HCT116 (cell line): ENCODE measurements around the gene RPS27. TPM values are rescaled to one million over a fixed set of nuclear protein-coding genes. Genes with fewer than 3 reads are reported as not detected.

Experiments
- ATAC-seq: fragments of 200-7000 bp; cut with Tn5 transposase; 2 replicates; pipeline ENCODE4 v1.9.1; 2020; ENCODE audit warnings: mild to moderate bottlenecking, moderate library complexity
- BruUV-seq: library from RNA; stranded (reverse); fragments of 400-500 nt; replicated peaks from 2 replicates; lab custom pipeline; 2021; lab: Mats Ljungman, UMichigan
- CTCF ChIA-PET: fragments of 300-600 bp; sonication (Branson Sonifier 250); formaldehyde crosslinking; loops from one replicate; lab custom pipeline; 2021; ENCODE audit warnings: antibody characterized with exemption; lab: Charles Lee
- POLR2A ChIA-PET: fragments of 300-600, 350-600 bp; sonication (Branson Sonifier 250); formaldehyde crosslinking; loops from one replicate; lab custom pipeline; 2021; ENCODE audit warnings: antibody characterized with exemption; lab: Charles Lee
- RAD21 ChIA-PET, 2 experiments: fragments of 300-600 bp; sonication (Branson Sonifier 250); formaldehyde crosslinking; loops; one replicate each; lab custom pipeline; 2023; ENCODE audit warnings: low total read pairs in 2 of 2; ENCODE audit not compliant: uncharacterized antibody in 2 of 2, unreplicated experiment in 2 of 2, low non-redundant PET in 1 of 2; lab: Charles Lee
- DNase-seq: peaks from one replicate; pipeline ENCODE4 v3.0.0-alpha.2; 2010; ENCODE audit warnings: low read depth, low spot score
- H2AFZ ChIP-seq: fragments of 200-600 bp; shearing (Covaris generic), sonication (generic); 2 replicates; pipeline ENCODE4 v1.6.1; 2017; ENCODE audit warnings: low read depth, mixed run types, mixed read lengths, antibody characterized with exemption, low read length; ENCODE audit not compliant: poor library complexity, severe bottlenecking
- H3K27ac ChIP-seq: 2 replicates; pipeline ENCODE4 v1.5.1; 2012; ENCODE audit warnings: low read depth, low read length
- H3K27me3 ChIP-seq: fragments of 200-600 bp; sonication (generic); 2 replicates; pipeline ENCODE4 v1.6.1; 2016; ENCODE audit warnings: mixed run types, low read length, mixed read lengths; ENCODE audit not compliant: insufficient read depth
- H3K36me3 ChIP-seq, 2 experiments: fragments of 200-500 bp in 1 of 2; fragments of 200-600 bp in 1 of 2; sonication (Bioruptor generic) in 1 of 2; sonication (generic) in 1 of 2; 2 replicates each; pipeline versions ENCODE4 v1.5.1 to v1.6.1; 2014 to 2016; ENCODE audit warnings: low read length in 2 of 2, inconsistent platforms in 1 of 2, mixed read lengths in 1 of 2, mixed run types in 1 of 2; ENCODE audit not compliant: insufficient read depth in 2 of 2, control insufficient read depth in 1 of 2
- H3K4me1 ChIP-seq, 2 experiments: fragments of 200-600 bp in 1 of 2; sonication (generic) in 1 of 2; 2 replicates each; pipeline versions ENCODE4 v1.5.1 to v1.6.1; 2012 to 2017; ENCODE audit warnings: low read length in 2 of 2, inconsistent platforms in 1 of 2, mild to moderate bottlenecking in 1 of 2, mixed read lengths in 1 of 2, mixed run types in 1 of 2, moderate library complexity in 1 of 2; ENCODE audit not compliant: insufficient read depth in 2 of 2, control insufficient read depth in 1 of 2
- H3K4me2 ChIP-seq: fragments of 200-600 bp; sonication (generic); 2 replicates; pipeline ENCODE4 v1.6.1; 2017; ENCODE audit warnings: mixed run types, low read length, mixed read lengths
- H3K4me3 ChIP-seq, 2 experiments: fragments of 200-600 bp in 1 of 2; sonication (generic) in 1 of 2; replicated peaks in 1 of 2; 2 replicates each; pipeline ENCODE4 v1.5.1; 2011 to 2016; ENCODE audit warnings: low read length in 2 of 2, control low read depth in 1 of 2, low read depth in 1 of 2, mild to moderate bottlenecking in 1 of 2, mixed read lengths in 1 of 2, mixed run types in 1 of 2
- H3K79me2 ChIP-seq: fragments of 200-600 bp; sonication (generic); 2 replicates; pipeline ENCODE4 v1.6.1; 2017; ENCODE audit warnings: mild to moderate bottlenecking, mixed run types, low read length, moderate library complexity, mixed read lengths; ENCODE audit not compliant: insufficient read depth
- H3K9ac ChIP-seq: fragments of 200-600 bp; sonication (generic); 2 replicates; pipeline ENCODE4 v1.6.1; 2016; ENCODE audit warnings: low read length, mixed read lengths
- H3K9me2 ChIP-seq: fragments of 200-600 bp; sonication (generic), shearing (Covaris generic); 2 replicates; pipeline ENCODE4 v1.6.1; 2017; ENCODE audit warnings: mixed run types, mild to moderate bottlenecking, moderate library complexity; ENCODE audit not compliant: insufficient read depth
- H3K9me3 ChIP-seq, 2 experiments: fragments of 200-500 bp in 1 of 2; fragments of 200-600 bp in 1 of 2; sonication (Bioruptor generic) in 1 of 2; sonication (generic) in 1 of 2; 2 replicates each; pipeline ENCODE4 v1.6.1; 2014 to 2017; ENCODE audit warnings: low read length in 2 of 2, mixed read lengths in 2 of 2, inconsistent platforms in 1 of 2, low read depth in 1 of 2, mild to moderate bottlenecking in 1 of 2, mixed run types in 1 of 2, moderate library complexity in 1 of 2; ENCODE audit not compliant: control insufficient read depth in 1 of 2, insufficient read depth in 1 of 2
- H4K20me1 ChIP-seq: fragments of 200-600 bp; sonication (generic), shearing (Covaris generic); 2 replicates; pipeline ENCODE4 v1.6.1; 2017; ENCODE audit warnings: mixed run types, mild to moderate bottlenecking, moderate library complexity; ENCODE audit not compliant: insufficient read depth
- CBX3 ChIP-seq: IDR thresholded peaks from 2 replicates; pipeline ENCODE4 v1.6.1; 2012; ENCODE audit warnings: low read depth
- EGR1 ChIP-seq: IDR thresholded peaks from 2 replicates; pipeline ENCODE4 v1.6.1; 2012; ENCODE audit warnings: low read depth
- ELF1 ChIP-seq: IDR thresholded peaks from 2 replicates; pipeline ENCODE4 v1.6.1; 2012; ENCODE audit warnings: low read depth, borderline replicate concordance
- POLR2AphosphoS5 ChIP-seq: IDR thresholded peaks from 2 replicates; pipeline ENCODE4 v1.6.1; 2011; ENCODE audit warnings: mild to moderate bottlenecking, low read depth, low read length, moderate library complexity
- SIN3A ChIP-seq: IDR thresholded peaks from 2 replicates; pipeline ENCODE4 v1.6.1; 2012; ENCODE audit warnings: low read depth
- TCF7L2 ChIP-seq: IDR thresholded peaks from 2 replicates; pipeline ENCODE4 v1.7.0; 2011; ENCODE audit warnings: borderline replicate concordance, inconsistent platforms; ENCODE audit not compliant: insufficient read depth, insufficient read length; ENCODE audit errors: extremely low read depth
- intact Hi-C: fragments of 100-400 bp; cut with micrococcal nuclease; formaldehyde crosslinking; loops from 2 replicates; pipeline ENCODE4 v1.10.0; 2022
- total RNA-seq: library from RNA; stranded (reverse); gene quantifications from one replicate; pipeline ENCODE4 v1.2.1, GENCODE V29; 2021; ENCODE audit not compliant: unreplicated experiment
- TF ChIP-seq, protein P1 (sequence below): IDR thresholded peaks from 2 replicates; pipeline ENCODE4 v1.6.1; 2011; ENCODE audit warnings: mild to moderate bottlenecking, low read length, moderate library complexity; ENCODE audit not compliant: insufficient replicate concordance; ENCODE audit errors: extremely low read depth

Gene RPS27
- total RNA-seq, 1 experiment from 2014 or later, result 1,905 TPM

DNA sequence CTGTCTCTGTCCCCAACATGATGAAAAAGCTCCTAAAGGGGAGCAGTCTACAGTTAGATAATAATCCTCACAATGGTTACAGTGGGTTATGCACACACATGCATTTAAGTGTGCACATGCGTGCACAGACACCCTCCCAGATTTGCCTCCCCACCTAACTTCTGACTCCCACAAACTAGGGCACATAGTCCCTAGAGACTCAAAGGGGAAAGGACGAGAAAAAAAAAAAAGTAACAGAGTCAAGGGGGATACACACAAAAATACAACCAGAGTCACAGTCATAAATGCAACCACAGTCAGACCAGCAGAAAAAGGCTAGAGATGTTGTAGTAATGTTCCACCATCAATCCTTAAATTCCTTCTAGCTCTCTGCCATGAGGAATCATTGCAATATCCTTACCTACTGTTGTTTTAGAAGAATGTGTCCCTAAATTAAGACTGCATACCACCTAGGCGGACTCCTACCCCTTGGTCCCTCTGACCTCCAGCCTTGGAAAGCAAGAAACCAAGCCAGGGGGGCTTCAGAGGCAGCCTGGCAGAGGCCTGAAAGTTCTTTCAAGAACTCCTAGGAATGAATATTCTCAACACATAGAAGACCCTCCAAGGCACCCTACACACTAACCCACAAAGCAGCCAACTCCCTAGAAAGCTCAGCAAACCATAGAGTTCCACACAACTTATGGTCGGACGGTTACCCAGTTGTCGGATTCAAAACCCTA lies 33.4 kb upstream of the RPS27 start:
- peak overlapping the region; percentile 64 to 88 for H3K4me3 ChIP-seq
- CTCF ChIA-PET, result interaction anchor here (1.3 kb wide), 1 partner anchor 10 kb away, joined by 4 read pairs; the partner anchor contains the start of gene DENND4B
- BruUV-seq, result no TSS peak
- TF ChIP-seq POLR2AphosphoS5, result no peak
- TF ChIP-seq SIN3A, result no peak
- TF ChIP-seq TCF7L2, result no peak
- no peak for TF ChIP-seq CBX3
- no peak for TF ChIP-seq EGR1
- TF ChIP-seq, protein P1, sequence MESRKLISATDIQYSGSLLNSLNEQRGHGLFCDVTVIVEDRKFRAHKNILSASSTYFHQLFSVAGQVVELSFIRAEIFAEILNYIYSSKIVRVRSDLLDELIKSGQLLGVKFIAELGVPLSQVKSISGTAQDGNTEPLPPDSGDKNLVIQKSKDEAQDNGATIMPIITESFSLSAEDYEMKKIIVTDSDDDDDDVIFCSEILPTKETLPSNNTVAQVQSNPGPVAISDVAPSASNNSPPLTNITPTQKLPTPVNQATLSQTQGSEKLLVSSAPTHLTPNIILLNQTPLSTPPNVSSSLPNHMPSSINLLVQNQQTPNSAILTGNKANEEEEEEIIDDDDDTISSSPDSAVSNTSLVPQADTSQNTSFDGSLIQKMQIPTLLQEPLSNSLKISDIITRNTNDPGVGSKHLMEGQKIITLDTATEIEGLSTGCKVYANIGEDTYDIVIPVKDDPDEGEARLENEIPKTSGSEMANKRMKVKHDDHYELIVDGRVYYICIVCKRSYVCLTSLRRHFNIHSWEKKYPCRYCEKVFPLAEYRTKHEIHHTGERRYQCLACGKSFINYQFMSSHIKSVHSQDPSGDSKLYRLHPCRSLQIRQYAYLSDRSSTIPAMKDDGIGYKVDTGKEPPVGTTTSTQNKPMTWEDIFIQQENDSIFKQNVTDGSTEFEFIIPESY, result no peak
- TF ChIP-seq ELF1, result no peak
- peak overlapping the region; percentile 87 for H3K4me2 ChIP-seq
- POLR2A ChIA-PET, result interaction anchor here (1.4 to 2.7 kb wide), 3 partner anchors 11 to 33 kb away, joined by 3 to 7 read pairs (median 5); partner anchors contain the start of genes CREB3L4 and RPS27
- RAD21 ChIA-PET, result no interaction called here
- no peak overlapping the region for H2AFZ ChIP-seq
- H3K9ac ChIP-seq, result peak overlapping the region; percentile 81
- H3K79me2 ChIP-seq, result peaks cover 65% of the 10 kb centered on the region
- no peaks in the 10 kb centered on the region for H3K9me2 ChIP-seq
- intact Hi-C loops, result no loop called here
- H4K20me1 ChIP-seq, result no peaks in the 10 kb centered on the region
- H3K4me1 ChIP-seq, result peaks cover 7 to 25% of the 10 kb centered on the region in 2 experiments; a peak in 3 of 4 replicates
- no peaks in the 10 kb centered on the region for H3K9me3 ChIP-seq
- H3K27me3 ChIP-seq, result no peaks in the 10 kb centered on the region
- H3K36me3 ChIP-seq, result peaks cover 11 to 21% of the 10 kb centered on the region in 2 experiments; a peak in 3 of 4 replicates
- no peak for DNase-seq
- ATAC-seq, result no peak
- H3K27ac ChIP-seq, result peak overlapping the region; percentile 94
